HCT116 (cell line): ENCODE measurements around the gene OBP2B.

Experiments used
- ATF3 ChIP-seq: IDR thresholded peaks from 2 replicates; pipeline ENCODE4 v1.6.1; 2012
- CBX3 ChIP-seq: IDR thresholded peaks from 2 replicates; pipeline ENCODE4 v1.6.1; 2012; ENCODE audit warnings: low read depth
- CTCF ChIP-seq, 3 experiments: fragments of 200-600 bp in 1 of 3; sonication (generic) in 1 of 3; IDR thresholded peaks in 2 of 3; conservative IDR thresholded peaks in 1 of 3; 2 replicates each; pipeline ENCODE4 v1.5.1; 2012 to 2017; ENCODE audit warnings: low read depth in 2 of 3, low read length in 2 of 3, antibody characterized with exemption in 1 of 3, borderline replicate concordance in 1 of 3, control low read depth in 1 of 3, mild to moderate bottlenecking in 1 of 3, mixed read lengths in 1 of 3, mixed run types in 1 of 3, moderate library complexity in 1 of 3; ENCODE audit not compliant: insufficient read depth in 1 of 3
- EZH2 ChIP-seq: fragments of 200-600 bp; sonication (generic); IDR thresholded peaks from 2 replicates; pipeline ENCODE4 v1.6.1; 2017; ENCODE audit warnings: antibody characterized with exemption, mixed run types
- MAX ChIP-seq: IDR thresholded peaks from 2 replicates; pipeline ENCODE4 v1.6.1; 2012
- POLR2A ChIP-seq: IDR thresholded peaks from 2 replicates; pipeline ENCODE4 v1.7.0; 2011; ENCODE audit warnings: borderline replicate concordance; ENCODE audit not compliant: insufficient read depth, insufficient read length; ENCODE audit errors: extremely low read depth
- POLR2AphosphoS5 ChIP-seq: IDR thresholded peaks from 2 replicates; pipeline ENCODE4 v1.6.1; 2011; ENCODE audit warnings: mild to moderate bottlenecking, low read depth, low read length, moderate library complexity
- RAD21 ChIP-seq: IDR thresholded peaks from 2 replicates; pipeline ENCODE4 v1.6.1; 2012; ENCODE audit warnings: low read depth, mild to moderate bottlenecking
- SIN3A ChIP-seq: IDR thresholded peaks from 2 replicates; pipeline ENCODE4 v1.6.1; 2012; ENCODE audit warnings: low read depth
- SP1 ChIP-seq: IDR thresholded peaks from 2 replicates; pipeline ENCODE4 v1.6.1; 2012; ENCODE audit warnings: low read depth
- SRF ChIP-seq: IDR thresholded peaks from 2 replicates; pipeline ENCODE4 v1.6.1; 2012; ENCODE audit warnings: low read depth
- YY1 ChIP-seq: IDR thresholded peaks from 2 replicates; pipeline ENCODE4 v1.6.1; 2011; ENCODE audit warnings: low read length, low read depth, moderate library complexity, mild to moderate bottlenecking; ENCODE audit not compliant: insufficient replicate concordance; ENCODE audit errors: extremely low read depth
- ZFX ChIP-seq: fragments of 450-650 bp; IDR thresholded peaks from 2 replicates; pipeline ENCODE4 v1.6.1; 2017
- ZNF274 ChIP-seq: fragments of 200-500 bp; sonication (Bioruptor generic); IDR thresholded peaks from 2 replicates; pipeline ENCODE4 v1.6.1; 2014; ENCODE audit warnings: mild to moderate bottlenecking, low read depth, low read length, inconsistent platforms

GRCh38 chr9:133256136-133256461 is 47.0 kb upstream of the OBP2B start:
- TF ChIP-seq CTCF (IDR thresholded peaks at IDR 0.05 in 2 of 3, conservative IDR thresholded peaks at IDR 0.05 in 1 of 3; ENCODE audit: borderline replicate concordance in 1 of 3, insufficient read depth in 1 of 3, low read depth in 2 of 3, low read length in 2 of 3) = no peak
- TF ChIP-seq POLR2A = no peak
- TF ChIP-seq ZFX = no peak
- TF ChIP-seq ATF3 = no peak
- TF ChIP-seq SIN3A = no peak
- no peak for TF ChIP-seq YY1
- TF ChIP-seq RAD21 = no peak
- TF ChIP-seq ZNF274 = no peak
- no peak for TF ChIP-seq EZH2
- TF ChIP-seq CBX3 = no peak
- no peak for TF ChIP-seq SP1
- no peak for TF ChIP-seq POLR2AphosphoS5
- no peak for TF ChIP-seq SRF
- TF ChIP-seq MAX = no peak
